GM21737 (cell line): Measurements from ENCODE around the gene LBX2.

ENCODE experiments used
- ATAC-seq: cut with Tn5 transposase; IDR thresholded peaks from one replicate; pipeline ENCODE4 v1.9.1; 2021; ENCODE audit warnings: mild to moderate bottlenecking, moderate library complexity; ENCODE audit not compliant: unreplicated experiment

Gene LBX2

DNA sequence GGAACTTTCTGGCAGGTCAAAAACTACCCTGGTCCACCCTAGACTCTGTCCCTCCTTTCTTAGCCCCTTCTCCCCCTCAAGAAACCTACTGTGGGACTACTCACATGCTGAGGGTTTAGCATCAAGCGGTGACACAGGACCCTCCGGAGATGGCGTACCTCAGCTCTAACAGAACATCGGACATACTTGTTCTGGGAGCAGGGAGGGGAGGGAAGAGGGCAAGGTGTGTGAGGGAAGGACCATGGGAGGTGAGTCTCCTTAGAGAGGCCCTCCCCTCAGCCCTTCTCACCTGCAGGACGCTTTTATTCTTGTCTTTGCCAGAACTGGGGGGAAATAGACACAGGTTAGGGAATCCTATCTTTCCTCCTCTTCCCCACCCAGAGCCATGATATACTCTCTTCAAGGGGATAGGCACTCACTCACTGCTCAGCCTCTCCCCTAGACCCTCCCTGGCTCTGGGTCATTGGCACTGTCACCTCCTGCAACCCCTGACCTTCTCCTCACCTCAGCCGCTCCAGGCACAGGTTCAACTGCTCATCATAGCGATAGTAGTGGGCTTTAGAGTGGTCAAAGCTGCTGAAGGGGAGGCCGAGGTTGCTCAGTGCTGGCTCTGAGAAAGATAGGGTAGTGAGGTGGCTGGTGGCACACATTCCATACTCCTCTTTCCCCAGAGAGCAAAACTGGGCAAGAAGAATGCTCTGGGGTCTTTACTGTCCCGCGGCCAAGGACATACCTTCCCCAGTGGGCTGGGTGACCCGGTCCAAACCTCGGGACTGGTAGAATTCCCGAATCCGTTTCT is 6.2 kb upstream of the LBX2 start:
- no peak for ATAC-seq

DNA sequence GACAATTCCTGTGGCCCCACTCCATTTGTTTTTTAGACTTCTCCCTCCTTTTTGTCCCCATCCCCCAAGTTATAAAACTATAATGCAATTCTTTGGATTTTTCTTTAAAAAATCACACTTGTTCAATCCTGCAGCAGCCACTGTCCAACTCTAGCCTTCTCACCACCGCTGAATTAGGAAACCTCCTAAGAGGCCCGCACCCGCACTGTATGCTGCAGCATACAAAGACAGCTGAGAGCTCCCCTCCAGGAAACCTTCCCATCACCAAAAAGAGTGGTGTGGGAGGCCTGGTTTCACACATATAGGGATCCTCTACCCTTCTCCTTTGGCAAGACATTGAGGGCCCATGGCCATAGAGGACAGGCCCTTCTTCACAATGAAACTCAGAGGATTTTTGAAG is 5.2 kb upstream of the LBX2 start:
- ATAC-seq: no peak

DNA sequence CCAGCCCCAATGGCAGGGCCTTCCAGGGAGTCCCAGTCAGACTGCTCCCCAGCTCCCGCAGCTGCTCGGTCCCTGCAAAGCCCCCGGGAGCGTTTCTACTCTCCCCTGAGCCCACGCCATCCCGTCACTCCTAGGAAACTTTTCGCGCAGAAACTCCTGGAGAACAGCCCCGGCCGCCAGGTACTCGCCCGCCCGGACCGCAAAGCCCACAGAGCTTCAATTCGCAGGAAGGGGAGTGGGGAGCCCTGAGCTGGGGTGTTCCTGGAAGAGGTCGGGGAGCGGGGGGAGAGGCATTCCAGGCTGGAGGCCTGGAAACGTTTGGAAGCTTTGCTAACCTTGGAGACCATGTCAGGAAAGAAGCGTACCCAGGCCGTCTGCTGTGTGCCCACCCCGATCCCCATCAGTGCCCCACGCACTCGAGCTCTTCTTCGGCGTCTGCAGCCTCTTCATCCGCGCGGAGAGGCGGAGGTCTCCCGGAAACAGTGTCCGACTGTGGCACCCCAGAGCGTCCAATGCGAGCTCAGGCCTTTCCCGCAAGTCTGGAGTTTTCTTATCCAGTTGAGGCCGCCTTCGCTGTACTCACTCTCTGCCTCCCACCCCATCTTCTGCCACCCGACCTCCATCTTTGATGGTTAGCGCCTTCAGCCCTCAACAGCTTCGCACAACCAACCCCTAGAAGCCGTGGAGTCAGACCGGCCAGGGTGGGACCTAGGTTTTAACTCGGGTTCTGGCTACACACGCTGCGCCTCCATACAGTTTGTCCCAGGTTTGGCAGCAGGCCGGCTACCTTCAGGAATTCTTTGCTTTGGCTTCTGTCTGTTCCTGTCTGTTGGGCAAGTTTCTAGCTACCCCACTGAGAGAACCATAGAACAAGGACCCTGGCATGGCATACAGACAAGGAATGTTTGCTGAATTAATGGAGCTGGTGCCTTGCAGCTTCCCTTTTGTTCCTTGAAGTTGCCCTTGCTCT is 4.4 kb upstream of the LBX2 start:
- no peak for ATAC-seq

DNA sequence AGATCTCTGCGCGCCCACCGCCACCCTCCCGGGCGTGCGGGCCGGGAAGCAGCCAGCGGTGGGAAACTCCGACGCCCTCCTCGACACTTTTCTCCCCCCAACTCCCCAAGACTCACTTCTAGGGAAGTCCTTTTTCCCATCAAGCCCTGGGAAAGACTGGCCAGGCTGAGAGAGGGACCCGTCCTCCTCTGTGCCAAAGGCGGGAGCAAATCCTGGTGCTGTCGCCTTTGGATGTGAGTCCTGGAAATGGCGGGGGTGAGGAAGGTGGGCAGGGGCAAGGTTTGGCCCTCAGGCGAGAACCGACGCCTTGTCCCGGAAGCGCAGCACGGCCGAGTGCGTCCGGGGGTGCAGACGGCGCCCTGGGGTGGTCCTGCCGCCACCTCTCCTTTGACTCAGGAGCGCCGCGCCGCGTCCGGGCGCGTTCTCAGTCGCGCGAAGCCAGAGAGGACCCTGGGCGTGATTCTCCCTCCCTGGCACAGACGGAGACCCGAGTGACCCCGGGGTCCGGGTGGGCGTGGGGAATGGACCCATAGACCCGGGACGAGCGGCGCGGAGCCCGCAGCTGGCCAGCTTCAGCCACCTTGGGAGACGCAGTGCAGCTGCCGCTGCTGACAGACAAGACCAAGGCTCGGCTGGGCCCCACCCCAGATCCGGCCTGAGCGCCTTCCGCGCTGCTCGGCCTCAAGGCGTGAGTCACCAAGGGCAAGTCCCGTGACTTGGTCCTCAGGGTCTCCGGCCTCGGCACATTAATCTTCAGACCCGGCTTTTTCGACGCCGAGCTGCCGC is 3.5 kb upstream of the LBX2 start:
- peak; percentile 39 for ATAC-seq

DNA sequence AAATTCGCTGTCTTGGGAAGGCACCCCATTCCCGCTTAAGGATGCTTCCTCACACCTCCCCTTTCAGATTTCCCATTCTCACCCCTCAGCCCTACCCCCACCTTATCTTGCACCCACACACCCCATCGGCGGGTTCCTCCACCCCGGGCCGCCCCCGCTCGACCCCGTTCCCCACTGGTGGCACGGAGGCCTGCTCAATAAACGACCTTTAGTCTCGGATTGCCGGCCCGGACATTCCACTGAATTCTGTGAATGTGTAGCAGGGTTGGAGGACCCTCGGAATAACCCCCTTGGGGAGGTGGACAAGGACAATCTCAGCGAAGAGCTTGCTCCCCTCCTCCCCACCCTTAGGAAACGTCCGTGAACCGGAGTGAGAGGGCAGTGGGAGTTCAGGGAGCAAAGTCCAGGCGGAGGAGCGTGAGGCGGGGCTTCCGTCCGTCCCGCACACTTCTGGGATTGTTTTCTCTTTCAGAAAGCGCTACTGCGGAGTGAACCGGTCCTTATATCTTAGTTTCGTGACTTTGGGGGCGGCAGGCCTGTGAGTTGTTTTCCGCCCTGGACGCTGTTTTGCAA is 2.8 kb upstream of the LBX2 start:
- no peak for ATAC-seq

DNA sequence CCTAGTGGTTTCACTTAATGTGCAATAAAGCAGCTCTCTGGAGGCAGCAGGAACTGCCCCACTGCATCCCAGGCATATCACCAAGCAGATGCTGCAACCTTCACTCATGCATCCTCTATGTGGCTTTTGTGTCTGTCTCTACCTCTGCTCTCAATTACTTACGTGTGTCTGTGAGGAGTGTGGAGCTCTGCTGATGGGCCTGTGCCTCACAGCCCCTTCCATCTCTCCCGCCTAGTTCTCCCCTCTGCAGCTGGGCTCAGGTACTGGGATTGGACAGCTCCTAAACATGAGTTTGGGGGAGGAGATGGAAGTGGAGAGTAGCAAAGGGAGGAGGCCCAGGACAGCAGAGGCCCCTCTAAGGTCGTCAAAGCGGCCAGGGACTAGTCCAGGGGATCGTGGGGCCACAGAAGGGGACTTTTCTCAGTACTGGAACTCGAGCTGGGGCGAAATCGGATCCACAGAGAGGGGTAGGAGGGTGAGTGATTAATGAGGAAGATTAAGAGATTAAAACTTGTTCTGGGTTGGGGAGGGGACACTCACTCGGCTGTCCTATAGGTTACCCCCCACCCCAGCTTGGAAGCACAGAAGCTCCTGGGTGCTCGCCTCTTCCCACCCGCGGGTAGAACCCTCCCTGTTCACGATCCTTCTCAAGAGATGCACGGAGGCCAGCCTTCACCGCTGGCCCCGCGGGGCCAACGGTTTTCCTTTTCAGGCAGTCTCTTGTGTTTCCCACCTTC is 2.1 kb upstream of the LBX2 start:
- ATAC-seq: no peak

DNA sequence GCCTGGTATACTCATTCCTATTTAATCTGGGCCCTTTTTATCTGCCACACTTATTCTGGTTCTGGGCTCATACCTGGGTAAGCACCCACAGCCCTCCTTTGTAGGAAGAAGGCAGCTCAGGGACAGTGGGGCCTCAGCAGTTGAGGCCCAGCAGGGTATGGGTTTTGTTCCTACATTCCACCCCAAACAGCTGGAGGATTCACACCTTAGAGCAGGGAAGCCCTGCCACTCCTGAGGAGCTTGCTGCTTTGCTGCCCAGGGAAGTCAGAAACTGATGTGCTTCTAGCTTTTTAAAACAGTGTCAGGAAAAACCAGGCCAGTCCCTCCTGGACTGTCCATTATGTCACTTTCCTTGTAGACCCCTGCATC is 1.2 kb upstream of the LBX2 start:
- no peak for ATAC-seq

DNA sequence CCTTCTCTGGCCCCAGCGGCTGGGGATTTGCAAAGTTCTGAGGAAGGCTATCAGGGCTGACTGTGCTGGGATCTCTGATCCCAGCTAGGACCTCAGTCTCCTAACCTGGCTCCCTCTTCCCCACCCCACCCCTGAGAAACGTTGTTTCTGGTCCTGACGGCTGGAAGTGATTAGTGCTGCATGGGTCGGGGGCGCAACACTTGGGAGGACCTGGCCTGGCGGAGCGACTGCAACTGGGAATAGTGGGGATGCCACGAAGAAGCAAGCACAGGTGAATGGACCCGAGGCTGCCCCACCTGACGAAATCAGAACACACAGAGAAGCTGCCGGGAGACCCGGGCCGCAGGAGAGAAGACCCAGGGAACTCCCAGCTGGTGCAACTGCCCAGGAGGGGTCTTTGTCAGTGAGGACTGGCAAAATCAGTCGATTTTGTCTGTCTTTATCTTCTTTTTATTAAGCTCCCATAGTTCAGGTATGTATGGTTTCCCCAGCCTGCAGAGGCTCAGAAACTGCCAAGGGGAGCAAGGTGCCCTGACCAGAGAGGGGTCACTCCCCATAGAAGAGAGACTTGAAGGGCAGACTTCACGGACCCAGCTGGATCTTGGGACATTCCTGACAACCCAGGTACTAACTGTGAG is 656 bp upstream of the LBX2 start:
- no peak for ATAC-seq

DNA sequence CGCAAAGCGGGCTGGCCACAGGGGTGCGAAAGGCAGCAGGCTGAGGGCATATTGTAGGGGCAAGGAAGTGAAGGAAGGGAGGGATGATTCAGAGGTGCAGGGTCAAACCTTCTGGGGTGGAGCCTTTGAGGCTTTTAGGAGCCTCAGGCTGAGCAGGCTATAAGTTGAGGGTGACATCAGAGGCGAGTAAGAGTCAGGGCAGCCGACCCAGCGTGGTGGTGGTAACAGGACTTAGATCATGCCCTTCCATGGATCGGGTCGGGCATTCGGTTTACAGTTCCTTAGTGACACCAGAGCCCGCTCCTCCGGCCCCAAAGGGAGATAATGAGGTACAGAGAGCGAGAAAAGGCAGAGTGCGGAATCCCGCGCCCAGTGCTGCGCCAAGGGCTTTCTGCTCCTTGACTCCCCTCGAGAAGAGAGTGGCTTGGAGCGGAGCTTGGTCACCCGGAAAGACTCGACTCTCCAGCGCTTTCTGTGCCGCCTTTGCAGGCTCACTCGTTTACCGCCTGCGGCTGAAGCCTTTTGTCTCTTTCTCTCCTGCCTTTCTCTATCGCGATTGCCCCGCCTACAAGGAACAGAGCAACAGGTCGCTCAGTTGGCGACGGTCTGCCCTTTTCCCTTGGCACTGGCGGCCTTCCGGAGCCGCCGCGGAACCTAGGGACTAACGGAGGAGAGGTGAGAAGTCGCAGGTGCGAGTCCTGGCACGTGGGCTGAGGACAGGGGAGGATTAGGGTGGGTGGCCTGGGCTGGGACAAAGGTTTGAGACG is 720 bp downstream of the LBX2 start:
- ATAC-seq: no peak

DNA sequence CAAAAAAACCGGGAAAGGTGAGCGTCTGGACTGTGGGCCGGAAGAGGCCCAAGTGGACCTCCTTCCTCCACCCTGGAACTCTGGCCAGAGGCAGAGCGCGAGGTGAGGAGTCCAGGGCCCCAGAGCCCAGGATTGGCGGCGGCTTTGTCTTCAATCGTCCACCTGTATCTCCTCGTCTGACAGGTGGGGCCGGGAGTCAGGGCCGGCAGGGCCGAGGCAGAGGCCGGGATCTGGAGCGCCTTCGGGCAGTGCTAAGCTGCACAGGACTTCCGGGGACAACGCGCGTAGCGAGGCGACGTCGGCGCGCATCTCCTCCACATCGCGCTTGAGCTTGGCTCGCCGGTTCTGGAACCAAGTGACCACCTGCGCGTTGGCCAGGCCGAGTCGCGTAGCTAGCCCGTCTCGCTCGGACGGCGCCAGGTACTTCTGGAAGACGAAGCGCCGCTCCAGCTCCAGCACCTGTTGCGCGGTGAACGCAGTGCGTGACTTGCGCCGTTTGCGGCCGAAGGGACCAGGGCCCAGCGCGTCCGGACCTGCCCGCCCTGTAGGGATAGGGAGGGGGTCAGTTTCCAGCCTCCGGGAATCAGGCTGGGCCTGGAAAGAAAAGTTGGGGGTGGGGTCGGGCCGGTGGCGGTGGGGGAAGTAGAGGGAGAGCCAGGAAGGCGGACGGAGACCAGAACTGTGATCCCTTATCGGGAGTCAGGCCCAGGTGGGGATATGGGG is 1.5 kb downstream of the LBX2 start:
- no peak for ATAC-seq

DNA sequence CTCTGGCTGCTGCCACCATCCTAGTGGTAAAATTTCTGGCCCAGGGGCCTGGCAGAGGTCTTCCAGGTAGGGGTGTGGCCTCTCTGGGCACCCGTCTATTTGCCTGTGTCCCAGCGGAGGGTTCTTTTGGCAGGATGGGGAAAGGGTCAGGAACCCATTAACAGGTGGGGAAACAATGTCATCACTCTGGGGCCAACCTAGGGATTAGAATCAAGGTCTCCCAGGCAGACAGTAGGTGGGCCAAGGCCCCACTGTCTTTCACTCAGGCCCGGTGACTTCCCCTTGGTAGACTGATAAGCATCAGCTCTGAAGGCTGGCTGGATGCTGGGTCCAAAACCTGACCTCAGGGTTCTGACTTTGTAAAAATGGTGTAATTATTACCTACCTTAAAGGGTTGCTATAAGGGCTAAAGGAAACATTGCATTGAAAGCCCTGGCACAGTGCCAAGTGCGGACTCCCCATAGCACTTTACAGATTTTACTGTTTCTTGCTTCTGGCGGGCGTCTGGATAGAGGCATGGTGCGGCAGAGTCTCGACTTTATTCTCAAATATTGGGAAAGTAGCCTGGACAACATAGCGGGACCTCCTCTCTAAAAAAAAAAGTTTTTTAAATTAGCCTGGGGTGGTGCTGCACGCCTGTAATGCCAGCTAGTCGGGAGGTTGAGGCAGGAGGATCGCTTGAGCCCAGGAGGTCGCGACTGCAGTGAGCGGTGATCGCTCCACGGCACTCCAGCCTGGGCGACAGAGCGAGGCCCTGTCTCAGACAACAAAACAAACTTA is 2.2 kb downstream of the LBX2 start:
- no peak for ATAC-seq

DNA sequence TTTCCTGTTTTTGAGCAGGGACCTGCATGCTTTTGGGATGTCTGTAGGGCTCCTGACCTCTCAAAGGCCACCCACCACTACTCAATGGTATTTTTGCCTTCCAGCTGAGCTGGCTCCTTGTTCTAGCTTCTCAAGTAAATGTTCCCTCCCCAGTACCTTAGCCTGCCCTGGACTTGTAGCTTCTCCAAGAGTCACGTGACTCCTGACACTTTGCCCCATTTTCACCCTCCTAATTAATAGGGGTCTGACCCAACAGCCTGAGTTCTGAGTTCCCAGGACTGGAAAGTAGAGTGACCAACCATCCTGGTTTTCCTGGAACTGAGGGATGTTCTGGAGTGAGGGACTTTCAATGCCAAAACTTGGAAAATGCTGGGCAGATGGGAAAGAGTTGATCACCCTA is 4.0 kb downstream of the LBX2 start:
- no peak for ATAC-seq

DNA sequence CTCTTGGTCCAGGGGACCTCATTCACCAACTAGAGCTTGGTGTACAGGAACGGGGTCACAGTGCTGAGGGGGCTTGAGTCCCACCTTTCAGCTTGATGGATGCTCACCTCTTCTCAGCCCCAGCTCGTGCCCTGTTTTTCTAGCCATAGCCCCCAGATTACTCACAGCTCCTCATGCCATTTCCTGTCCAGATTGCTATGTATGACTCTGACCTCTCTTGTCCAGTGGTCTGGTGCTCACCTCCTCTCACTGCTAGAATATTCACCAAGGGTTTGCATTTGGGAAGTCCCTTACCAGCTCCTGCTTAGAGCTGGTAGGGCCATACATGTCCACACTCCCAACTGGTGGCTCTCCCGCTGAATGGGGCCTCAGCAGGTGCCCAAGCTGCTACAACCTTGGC is 5.9 kb downstream of the LBX2 start:
- ATAC-seq: no peak

DNA sequence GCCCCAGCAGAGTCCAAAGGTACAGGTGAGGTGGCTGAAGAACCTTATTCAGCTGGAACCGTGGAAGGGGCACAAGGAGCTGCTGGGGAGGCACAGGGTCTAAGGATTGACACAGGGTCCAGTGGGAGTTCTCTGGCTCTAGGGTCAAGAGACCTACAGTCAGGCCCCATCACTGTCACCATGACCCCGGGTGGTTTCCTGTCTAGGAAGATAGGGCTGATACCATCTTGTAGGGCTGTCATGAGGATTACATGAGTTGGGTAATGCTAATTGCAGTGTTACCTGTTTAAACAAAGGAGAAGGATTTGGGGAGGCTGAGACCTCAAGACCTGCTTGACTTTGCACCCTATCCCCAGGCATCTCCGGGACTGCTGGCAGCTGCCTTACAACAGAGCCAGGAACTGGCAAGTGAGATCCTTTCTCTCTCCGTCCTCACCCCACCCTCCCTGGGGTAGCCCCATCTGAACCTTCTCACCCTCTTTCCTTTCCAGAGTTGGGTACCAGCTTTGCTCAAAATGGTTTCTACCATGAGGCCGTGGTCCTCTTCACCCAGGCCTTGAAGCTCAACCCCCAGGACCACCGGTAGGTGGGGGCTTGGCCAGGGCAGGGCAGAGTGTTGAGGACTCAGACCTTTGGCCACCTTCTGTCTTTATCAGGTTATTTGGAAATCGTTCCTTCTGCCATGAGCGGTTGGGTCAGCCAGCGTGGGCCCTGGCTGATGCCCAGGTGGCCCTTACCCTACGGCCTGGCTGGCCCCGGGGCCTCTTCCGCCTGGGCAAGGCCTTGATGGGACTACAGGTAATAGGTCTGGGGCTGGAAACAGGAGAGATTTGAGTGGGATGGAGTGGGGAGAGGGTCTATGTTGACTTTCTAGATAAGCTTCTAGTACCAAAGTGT is 7.5 kb downstream of the LBX2 start:
- ATAC-seq: no peak

DNA sequence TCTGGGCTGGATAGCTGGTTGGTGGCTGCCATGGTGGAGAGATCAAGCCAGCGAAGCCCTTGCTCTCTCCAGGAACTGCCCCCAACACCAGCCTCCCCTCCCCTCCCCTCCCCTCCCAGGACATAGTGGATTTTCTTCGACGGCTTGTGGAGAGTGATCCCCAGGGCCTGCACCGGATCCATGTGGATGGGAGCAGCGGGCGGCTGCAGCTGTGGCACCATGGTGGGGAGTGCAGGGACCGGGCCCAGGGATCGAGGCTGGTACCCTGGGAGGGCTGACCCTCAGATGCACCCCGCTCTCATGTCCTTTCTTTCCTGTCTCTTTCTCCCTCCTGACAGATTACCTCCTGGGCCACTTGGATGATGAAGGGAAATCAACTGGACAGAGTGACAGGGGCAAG is 9.5 kb downstream of the LBX2 start:
- ATAC-seq: no peak

DNA sequence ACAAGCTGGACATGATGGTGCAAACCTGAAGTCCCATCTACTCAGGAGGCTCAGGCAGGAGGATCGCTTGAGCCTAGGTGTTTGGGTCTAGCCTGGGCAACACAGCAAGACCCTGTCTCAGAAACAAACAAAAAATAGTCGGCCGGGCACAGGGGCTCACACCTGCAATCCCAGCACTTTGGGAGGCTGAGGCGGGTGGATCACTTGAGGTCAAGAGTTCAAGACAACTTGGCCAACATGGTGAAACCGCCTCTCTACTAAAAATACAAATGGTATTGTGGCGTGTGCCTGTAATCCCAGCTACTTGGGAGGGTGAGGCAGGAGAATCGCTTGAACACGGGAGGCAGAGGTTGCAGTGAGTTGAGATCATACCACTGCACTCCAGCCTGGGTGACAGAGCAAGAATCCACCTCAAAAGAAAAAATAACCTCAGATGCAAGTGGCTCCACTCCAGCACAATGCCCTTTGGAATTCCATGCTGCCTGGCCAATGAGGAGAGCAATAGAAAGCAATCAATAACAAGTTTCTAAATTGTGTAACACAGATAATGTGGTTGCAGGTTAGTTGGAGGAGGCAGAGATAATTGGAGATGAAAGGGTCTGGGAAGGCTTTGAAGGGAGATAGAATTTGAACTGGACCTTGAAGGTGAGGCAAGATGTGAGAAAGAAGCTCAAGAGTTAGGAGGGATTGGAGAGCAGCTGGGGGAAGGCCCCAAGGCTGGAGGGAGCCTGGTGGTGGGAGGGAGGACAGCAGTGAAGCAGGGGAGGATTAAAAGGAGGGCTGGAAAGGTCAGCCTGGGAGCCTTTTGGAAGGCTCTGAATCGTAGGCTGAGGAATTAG is 10.5 kb downstream of the LBX2 start:
- no peak for ATAC-seq
